ENCODE measurements around the gene METTL25B.

DNA sequence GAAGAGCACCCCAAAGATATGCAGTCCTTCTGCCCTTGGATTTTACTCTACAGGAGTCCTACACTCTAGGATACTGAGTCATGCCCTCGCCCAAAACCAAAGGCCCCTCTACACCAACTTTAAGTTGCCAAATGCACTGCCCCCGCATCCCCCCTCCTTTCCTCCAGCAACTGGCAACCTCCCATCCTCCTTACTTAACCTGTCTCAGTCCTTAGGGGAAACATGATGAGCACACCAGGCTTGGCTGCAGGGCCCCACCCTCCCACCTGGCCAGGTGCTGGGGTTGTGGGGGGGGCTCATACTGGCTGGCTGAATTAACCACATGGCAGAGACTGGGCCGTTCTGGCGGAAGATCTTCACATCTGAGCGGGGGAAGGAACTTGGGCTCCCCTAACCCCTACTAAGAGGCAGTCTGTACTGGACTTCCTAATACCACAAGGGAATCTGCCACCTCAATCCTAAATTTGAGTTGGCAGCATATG, 22.0 kb downstream of the METTL25B start:
- TF ChIP-seq, protein P1, sequence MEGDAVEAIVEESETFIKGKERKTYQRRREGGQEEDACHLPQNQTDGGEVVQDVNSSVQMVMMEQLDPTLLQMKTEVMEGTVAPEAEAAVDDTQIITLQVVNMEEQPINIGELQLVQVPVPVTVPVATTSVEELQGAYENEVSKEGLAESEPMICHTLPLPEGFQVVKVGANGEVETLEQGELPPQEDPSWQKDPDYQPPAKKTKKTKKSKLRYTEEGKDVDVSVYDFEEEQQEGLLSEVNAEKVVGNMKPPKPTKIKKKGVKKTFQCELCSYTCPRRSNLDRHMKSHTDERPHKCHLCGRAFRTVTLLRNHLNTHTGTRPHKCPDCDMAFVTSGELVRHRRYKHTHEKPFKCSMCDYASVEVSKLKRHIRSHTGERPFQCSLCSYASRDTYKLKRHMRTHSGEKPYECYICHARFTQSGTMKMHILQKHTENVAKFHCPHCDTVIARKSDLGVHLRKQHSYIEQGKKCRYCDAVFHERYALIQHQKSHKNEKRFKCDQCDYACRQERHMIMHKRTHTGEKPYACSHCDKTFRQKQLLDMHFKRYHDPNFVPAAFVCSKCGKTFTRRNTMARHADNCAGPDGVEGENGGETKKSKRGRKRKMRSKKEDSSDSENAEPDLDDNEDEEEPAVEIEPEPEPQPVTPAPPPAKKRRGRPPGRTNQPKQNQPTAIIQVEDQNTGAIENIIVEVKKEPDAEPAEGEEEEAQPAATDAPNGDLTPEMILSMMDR (IDR thresholded peaks at IDR 0.05; ENCODE audit: low read depth, low read length, missing input control) = no peak
- no peak for TF ChIP-seq JUND (IDR thresholded peaks at IDR 0.05)
- TF ChIP-seq NR2F2 (IDR thresholded peaks at IDR 0.05) = no peak
- no peak for TF ChIP-seq TAF1 (conservative IDR thresholded peaks at IDR 0.05)

Measured in liver (tissue), 3 donors.